H1 (cell line): Measurements from ENCODE around the gene PTDSS2. TPM values are rescaled to one million over a fixed set of nuclear protein-coding genes. Genes with fewer than 3 reads are reported as not detected.

Experiments used
- BCL11A ChIP-seq, 2 experiments: IDR thresholded peaks; one replicate each; pipeline ENCODE4 v1.6.1; 2011; ENCODE audit warnings: low read depth in 2 of 2, low read length in 2 of 2, mild to moderate bottlenecking in 2 of 2
- CHD1 ChIP-seq: IDR thresholded peaks from 2 replicates; pipeline ENCODE4 v1.6.1; 2012; ENCODE audit warnings: low read depth, low read length, improper control_type of control experiment
- CHD7 ChIP-seq: fragments of 300-600 bp; sonication (generic); IDR thresholded peaks from 2 replicates; pipeline ENCODE4 v1.7.1; 2012; ENCODE audit warnings: low read length, moderate library complexity, mild to moderate bottlenecking, inconsistent platforms; ENCODE audit not compliant: insufficient replicate concordance
- polyA plus RNA-seq, 7 experiments: library from polyadenylated mRNA; depleted of rRNA in 3 of 7; stranded (reverse) in 5 of 7; unstranded in 2 of 7; fragments of >200 nt in 5 of 7; fragments of 200-250 nt in 2 of 7; gene quantifications; 1 replicate in 5 of 7; 2 replicates in 1 of 7; 4 replicates in 1 of 7; pipeline versions ENCODE4 v1.2.1 to v1.2.3, GENCODE V29; 2011 to 2013; ENCODE audit warnings: missing spikeins in 2 of 7, mixed read lengths in 2 of 7
- total RNA-seq: library from RNA; stranded (reverse); fragmentation: NEBNext Ultra II Directional; extraction: Animal tissue kit (Norgen Biotek cat#: 25700); gene quantifications from 2 replicates; pipeline ENCODE4 v1.2.1, GENCODE V29; 2021

PTDSS2 gene
- total and polyA plus RNA-seq, 2 of the 8 experiments (the other 6 are each of a cell fraction or from before 2014, with no cell fraction given), result 48.7 to 68.2 TPM

GRCh38 chr11:429931-430456 lies 20.1 kb upstream of the PTDSS2 start (continued):
- TF ChIP-seq CHD7, result no peak
- TF ChIP-seq CHD1, result no peak
- TF ChIP-seq BCL11A (IDR thresholded peaks at IDR 0.05; ENCODE audit: low read depth in 2 of 2, low read length in 2 of 2), result no peak
